GM12892 (cell line): Measurements from ENCODE around the gene OR56A1.

Experiments used
- POLR2A ChIP-seq: IDR thresholded peaks from 2 replicates; pipeline ENCODE4 v1.6.1; 2011; ENCODE audit warnings: low read depth, low read length, control low read depth
- POLR2AphosphoS5 ChIP-seq: IDR thresholded peaks from 2 replicates; pipeline ENCODE4 v1.6.1; 2011; ENCODE audit warnings: low read depth, low read length, control low read depth
- TAF1 ChIP-seq: IDR thresholded peaks from 2 replicates; pipeline ENCODE4 v1.6.1; 2011; ENCODE audit warnings: low read depth, mild to moderate bottlenecking, control low read depth, low read length, borderline replicate concordance

GRCh38 chr11:5989203-5989602 is 41.4 kb downstream of the OR56A1 start:
- TF ChIP-seq POLR2A (no peak), TAF1 (no peak), POLR2AphosphoS5 (no peak)
